T-helper 2 cell treated with Interferon-gamma antibody and Interleukin-4, amounts not matched to agents 5 μg/mL and 100 μg/mL, for 36 hours (primary cell): ENCODE data around the gene CNBP.
"Not testable (repeated sequence)": the region's sequence is repeated elsewhere in the genome, so short reads cannot be mapped to it uniquely, and the experiment has no call there.

ENCODE experiments used
- DNase-seq: peaks from one replicate; pipeline ENCODE4 v3.0.0; 2021; ENCODE audit warnings: low spot score
- H3K27ac Mint-ChIP-seq: one replicate; pipeline ENCODE4 v1.8.0; 2021; ENCODE audit warnings: mild to moderate bottlenecking, mixed read lengths
- H3K27me3 Mint-ChIP-seq: one replicate; pipeline ENCODE4 v1.8.0; 2021; ENCODE audit warnings: low read depth, mixed read lengths
- H3K36me3 Mint-ChIP-seq: one replicate; pipeline ENCODE4 v1.8.0; 2021; ENCODE audit warnings: low read depth, mixed read lengths
- H3K4me1 Mint-ChIP-seq: one replicate; pipeline ENCODE4 v1.8.0; 2021; ENCODE audit warnings: low read depth, mixed read lengths
- H3K4me3 Mint-ChIP-seq: one replicate; pipeline ENCODE4 v1.8.0; 2022; ENCODE audit warnings: mild to moderate bottlenecking, moderate library complexity, mixed read lengths
- H3K9me3 Mint-ChIP-seq: one replicate; pipeline ENCODE4 v1.8.0; 2021; ENCODE audit warnings: mixed read lengths

CNBP gene

DNA sequence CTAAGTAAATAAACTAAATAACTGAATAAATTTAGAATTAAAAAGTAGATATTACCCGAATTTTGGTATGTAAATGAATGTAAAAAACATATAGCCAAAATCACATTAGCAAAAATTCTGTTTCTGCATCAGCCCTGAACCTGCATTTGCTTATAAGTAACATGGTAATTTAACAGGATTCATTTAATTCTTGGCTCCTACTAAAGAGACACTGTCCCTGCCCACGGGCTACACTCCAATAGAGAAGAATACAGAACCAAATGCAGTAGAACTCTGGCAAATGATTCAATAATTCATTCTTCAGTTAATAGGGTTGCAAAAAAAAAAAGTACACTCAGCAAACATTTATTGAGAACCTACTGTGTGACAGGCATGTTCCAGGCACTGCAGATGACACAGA is 20.8 kb upstream of the CNBP start:
- no peak overlapping the region for H3K27ac Mint-ChIP-seq
- no peak for DNase-seq

DNA sequence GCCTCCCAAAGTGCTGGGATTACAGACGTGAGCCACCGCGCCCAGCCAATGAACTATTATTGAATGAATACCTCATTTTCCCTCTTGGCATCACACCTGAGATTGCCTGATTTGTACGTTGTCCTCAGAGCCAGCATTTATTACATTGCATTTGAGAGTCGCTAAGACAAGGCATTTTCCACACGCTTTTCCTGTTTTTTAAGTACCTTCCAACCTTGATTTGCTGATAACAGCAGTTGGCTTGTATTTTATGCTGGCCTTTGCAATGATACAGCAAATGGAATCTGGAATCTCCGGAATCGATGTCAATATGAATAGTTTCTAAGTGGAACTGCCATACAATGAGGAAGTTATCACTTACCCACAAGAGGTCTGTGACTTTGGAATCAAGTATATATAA is 15.7 kb upstream of the CNBP start:
- DNase-seq: no peak
- no peak overlapping the region for H3K27ac Mint-ChIP-seq
- H3K36me3 Mint-ChIP-seq: no peaks in the 10 kb centered on the region
- H3K4me3 Mint-ChIP-seq: no peak overlapping the region
- no peaks in the 10 kb centered on the region for H3K9me3 Mint-ChIP-seq
- peaks cover 12% of the 10 kb centered on the region for H3K4me1 Mint-ChIP-seq
- H3K27me3 Mint-ChIP-seq: no peaks in the 10 kb centered on the region

More for the DNA sequence above, 20.8 kb upstream of the CNBP start:
- H3K4me1 Mint-ChIP-seq: peaks cover 2% of the 10 kb centered on the region
- no peak overlapping the region for H3K4me3 Mint-ChIP-seq
- H3K27me3 Mint-ChIP-seq: no peaks in the 10 kb centered on the region
- H3K36me3 Mint-ChIP-seq: no peaks in the 10 kb centered on the region
- no peaks in the 10 kb centered on the region for H3K9me3 Mint-ChIP-seq

DNA sequence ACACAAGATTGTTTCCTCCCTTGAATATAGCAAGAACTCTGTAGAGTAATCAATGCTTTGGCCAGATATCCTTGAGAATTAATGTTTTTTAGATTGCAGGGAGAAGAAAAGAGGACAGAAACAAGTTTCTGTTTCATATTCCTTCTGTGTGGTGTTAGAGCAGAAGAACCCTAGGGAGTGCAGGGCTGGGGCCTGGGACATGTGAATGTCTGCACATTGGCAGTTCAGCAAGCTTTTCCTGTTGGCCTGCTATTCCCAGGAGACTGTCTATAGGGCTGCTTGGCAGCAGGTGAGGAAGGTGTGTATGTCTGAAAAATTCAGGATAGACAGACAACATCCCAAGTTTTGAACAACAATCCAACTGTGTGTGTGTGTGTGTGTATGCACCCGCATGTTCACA is 13.6 kb upstream of the CNBP start:
- Mint-ChIP-seq H3K27me3 (no peaks in the 10 kb centered on the region), H3K4me1 (peaks cover 12% of the 10 kb centered on the region), H3K9me3 (no peaks in the 10 kb centered on the region), H3K36me3 (no peaks in the 10 kb centered on the region), H3K27ac (no peak overlapping the region), H3K4me3 (no peak overlapping the region)
- DNase-seq: no peak

DNA sequence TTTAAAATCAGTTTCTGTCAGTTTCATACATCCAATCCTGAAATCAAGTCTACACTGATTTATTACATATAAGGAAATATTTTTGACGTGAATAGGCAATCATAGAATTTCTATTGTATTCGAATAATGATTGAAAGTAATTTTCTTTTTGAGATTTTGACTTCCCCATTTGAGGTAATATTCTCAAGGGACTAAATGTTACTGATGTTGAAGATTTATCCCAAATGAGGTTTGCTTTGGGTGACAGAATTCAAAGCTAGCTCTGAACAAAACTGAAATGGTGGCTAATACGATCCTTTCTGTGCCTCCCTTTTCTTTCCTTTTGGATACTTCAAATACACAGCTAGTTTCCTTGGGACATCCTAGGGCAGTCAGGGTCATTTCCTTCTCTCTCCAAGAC is 12.9 kb upstream of the CNBP start:
- Mint-ChIP-seq H3K36me3 (no peaks in the 10 kb centered on the region), H3K4me1 (peaks cover 12% of the 10 kb centered on the region), H3K9me3 (no peaks in the 10 kb centered on the region), H3K27ac (no peak overlapping the region), H3K4me3 (no peak overlapping the region), H3K27me3 (no peaks in the 10 kb centered on the region)
- no peak for DNase-seq

DNA sequence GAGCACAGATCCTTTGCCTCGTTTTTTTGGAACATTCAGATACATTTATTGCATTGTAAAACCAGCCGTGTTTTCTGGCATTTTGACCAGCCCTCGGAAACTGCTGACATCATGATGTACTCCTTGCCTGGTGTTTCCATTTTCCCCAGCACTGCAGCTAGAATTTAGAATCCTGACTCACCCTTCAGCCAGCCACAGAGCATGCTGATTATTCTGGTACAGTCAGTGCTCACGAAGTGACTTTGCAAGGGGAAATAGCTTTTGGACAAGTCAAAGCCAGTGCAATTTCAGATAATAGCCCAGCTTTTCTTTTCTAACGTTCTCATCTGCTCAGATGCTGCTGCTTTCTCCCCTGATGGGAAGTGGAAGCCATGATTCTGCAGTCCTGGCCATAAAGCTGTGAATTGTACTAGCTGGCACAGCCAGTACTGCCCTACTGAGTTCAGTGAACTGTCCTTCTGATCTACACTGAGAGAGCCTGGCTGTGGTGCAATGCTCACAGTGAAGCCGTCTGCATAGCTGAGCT is 12.1 kb upstream of the CNBP start:
- no peaks in the 10 kb centered on the region for H3K27me3 Mint-ChIP-seq
- DNase-seq: peak; percentile 18
- H3K36me3 Mint-ChIP-seq: no peaks in the 10 kb centered on the region
- H3K9me3 Mint-ChIP-seq: no peaks in the 10 kb centered on the region
- H3K4me1 Mint-ChIP-seq: peaks cover 12% of the 10 kb centered on the region
- peak overlapping the region; percentile 58 for H3K27ac Mint-ChIP-seq
- H3K4me3 Mint-ChIP-seq: no peak overlapping the region

GRCh38 chr3:129189793-129190192 is 6.1 kb upstream of the CNBP start:
- H3K36me3 Mint-ChIP-seq, H3K27me3 Mint-ChIP-seq, H3K4me3 Mint-ChIP-seq, H3K27ac Mint-ChIP-seq, H3K4me1 Mint-ChIP-seq, DNase-seq, H3K9me3 Mint-ChIP-seq: not testable (repeated sequence)

DNA sequence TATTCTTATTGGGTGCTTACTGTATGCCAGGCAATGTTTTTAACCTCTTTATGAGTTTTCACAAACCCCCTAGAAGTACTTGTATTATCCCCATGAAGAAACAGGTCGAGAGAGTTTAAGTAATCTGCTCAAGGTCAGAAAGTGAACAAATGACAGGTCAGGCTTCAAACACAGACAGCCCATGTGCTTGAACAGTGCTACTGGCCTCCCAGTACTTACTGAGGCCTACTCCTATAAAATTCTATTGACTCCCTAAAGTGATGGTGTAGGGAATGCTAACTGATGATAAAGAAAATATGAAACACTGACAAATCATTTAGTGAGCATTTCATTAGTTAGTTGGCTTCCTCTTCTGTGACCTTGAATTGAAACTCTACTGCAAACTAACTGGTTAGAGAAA is 4.2 kb upstream of the CNBP start:
- Mint-ChIP-seq H3K4me1 (peaks cover 7% of the 10 kb centered on the region), H3K27me3 (no peaks in the 10 kb centered on the region), H3K36me3 (peaks cover 8% of the 10 kb centered on the region), H3K27ac (no peak overlapping the region), H3K4me3 (no peak overlapping the region), H3K9me3 (no peaks in the 10 kb centered on the region)
- DNase-seq: no peak

- Mint-ChIP-seq H3K27ac (no peak overlapping the region), H3K36me3 (peaks cover 26% of the 10 kb centered on the region), H3K27me3 (no peaks in the 10 kb centered on the region), H3K4me1 (peaks cover 14% of the 10 kb centered on the region), H3K9me3 (no peaks in the 10 kb centered on the region), H3K4me3 (peak overlapping the region; percentile 52)
- no peak for DNase-seq
These were observed 2.1 kb upstream of the CNBP start for GRCh38 chr3:129185783-129186182.

DNA sequence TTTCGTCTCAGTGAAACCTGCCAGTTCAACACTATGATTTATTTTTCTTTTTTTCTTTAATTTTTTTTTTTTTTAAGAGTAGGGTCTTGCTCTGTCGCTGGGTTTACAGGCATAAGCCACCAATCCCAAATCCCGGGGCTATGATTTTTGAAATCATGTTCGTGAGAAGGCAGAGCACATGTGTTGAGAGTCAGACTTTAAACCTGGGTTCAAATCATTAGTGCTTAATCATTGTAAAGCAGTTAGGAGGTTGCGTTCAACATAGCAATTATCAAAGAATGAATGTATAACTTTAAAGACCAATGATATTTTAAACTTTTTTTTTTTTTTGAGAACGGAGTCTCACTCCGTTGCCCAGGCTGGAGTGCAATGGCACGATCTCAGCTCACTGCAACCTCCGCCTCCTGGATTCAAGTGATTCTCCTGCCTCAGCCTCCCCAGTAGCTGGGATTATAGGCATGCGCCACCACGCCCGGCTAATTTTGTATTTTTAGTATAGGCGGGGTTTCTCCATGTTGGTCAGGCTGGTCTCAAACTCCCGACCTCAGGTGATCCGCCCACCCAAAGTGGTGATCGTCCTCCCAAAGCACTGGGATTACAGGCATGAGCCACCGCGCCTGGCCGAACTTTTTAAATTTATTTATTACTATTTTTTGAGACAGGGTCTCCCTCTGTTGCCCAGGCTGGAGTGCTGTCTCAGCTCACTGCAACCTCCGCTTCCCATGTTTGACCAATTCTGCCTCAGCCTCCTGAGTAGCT is 1.3 kb upstream of the CNBP start:
- H3K9me3 Mint-ChIP-seq, H3K27me3 Mint-ChIP-seq, DNase-seq: not testable (repeated sequence)
- peak overlapping the region; percentile 96 for H3K27ac Mint-ChIP-seq
- H3K4me1 Mint-ChIP-seq: peaks cover 21% of the 10 kb centered on the region
- H3K4me3 Mint-ChIP-seq: peak overlapping the region; percentile 93
- H3K36me3 Mint-ChIP-seq: peaks cover 33% of the 10 kb centered on the region

DNA sequence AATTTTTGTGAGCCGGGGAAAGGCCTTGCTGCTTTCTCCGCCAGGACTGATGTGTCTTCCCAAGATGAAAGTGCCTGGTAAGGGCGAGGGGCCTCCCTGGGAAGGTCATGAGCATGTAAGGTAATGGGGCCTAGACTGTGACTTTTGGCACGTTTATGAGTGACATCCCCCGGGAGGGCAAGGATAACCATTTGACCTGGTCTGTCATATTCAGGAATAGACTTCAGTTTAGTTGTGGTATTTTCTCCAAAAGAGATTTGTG is 631 bp upstream of the CNBP start:
- Mint-ChIP-seq H3K4me1 (peaks cover 27% of the 10 kb centered on the region), H3K4me3 (peak overlapping the region; percentile 93), H3K9me3 (no peaks in the 10 kb centered on the region), H3K27ac (peak overlapping the region; percentile 96), H3K27me3 (no peaks in the 10 kb centered on the region), H3K36me3 (peaks cover 36% of the 10 kb centered on the region)
- no peak for DNase-seq

GRCh38 chr3:129182390-129183185 is 1.1 kb downstream of the CNBP start:
- peaks cover 37% of the 10 kb centered on the region for H3K4me1 Mint-ChIP-seq

GRCh38 chr3:129181819-129182218 is 1.9 kb downstream of the CNBP start:
- no peak for DNase-seq
- Mint-ChIP-seq H3K27me3 (no peaks in the 10 kb centered on the region), H3K36me3 (peaks cover 46% of the 10 kb centered on the region), H3K4me1 (peaks cover 44% of the 10 kb centered on the region), H3K9me3 (no peaks in the 10 kb centered on the region), H3K27ac (peak overlapping the region; percentile 96), H3K4me3 (peak overlapping the region; percentile 93)

More at GRCh38 chr3:129182390-129183185, 1.1 kb downstream of the CNBP start:
- Mint-ChIP-seq H3K4me3 (peak overlapping the region; percentile 93), H3K36me3 (peaks cover 41% of the 10 kb centered on the region), H3K9me3 (no peaks in the 10 kb centered on the region), H3K27ac (peak overlapping the region; percentile 96), H3K27me3 (no peaks in the 10 kb centered on the region)
- DNase-seq: no peak

DNA sequence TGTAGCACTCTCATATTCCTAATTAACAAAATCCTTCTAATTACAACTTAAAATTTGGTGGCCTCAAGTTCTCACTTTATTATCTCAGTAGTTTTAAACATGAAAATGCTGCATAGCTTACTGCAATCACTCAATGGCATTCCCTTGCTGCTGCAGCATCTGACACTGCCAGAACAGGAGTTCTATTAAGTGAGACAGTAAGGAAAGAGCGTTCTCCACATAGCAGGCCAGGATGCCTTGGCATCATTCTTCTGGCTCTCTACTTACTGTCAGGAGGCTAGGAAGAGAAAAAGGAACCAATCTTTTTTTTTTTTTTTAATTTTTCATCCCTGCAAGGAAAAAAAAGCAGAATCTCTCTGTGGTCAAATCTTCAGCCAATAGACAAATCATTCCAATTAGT is 3.2 kb downstream of the CNBP start:
- DNase-seq: no peak
- Mint-ChIP-seq H3K36me3 (peaks cover 58% of the 10 kb centered on the region), H3K4me1 (peaks cover 50% of the 10 kb centered on the region)

DNA sequence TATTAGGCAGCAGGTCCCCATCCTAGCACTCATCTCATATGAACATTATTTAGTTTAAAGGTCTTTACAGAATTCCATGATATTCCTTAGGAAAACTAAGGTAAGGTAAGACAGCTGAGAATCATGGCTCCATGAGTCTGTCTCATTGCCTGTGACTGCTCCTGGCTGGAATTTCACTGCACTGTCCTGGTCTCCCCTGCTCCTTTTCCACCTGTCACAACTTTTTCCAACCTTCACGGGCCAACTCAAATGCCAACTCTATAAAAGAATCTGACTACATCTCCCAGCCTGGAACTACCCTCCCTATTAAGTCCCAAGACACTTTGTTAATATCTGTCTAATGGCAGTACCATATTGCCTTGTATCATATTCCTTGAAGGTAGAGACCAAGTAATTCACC is 7.6 kb downstream of the CNBP start:
- H3K36me3 Mint-ChIP-seq: peaks cover 50% of the 10 kb centered on the region
- peak overlapping the region; percentile 14 for H3K4me3 Mint-ChIP-seq
- no peaks in the 10 kb centered on the region for H3K27me3 Mint-ChIP-seq
- peaks cover 52% of the 10 kb centered on the region for H3K4me1 Mint-ChIP-seq
- H3K9me3 Mint-ChIP-seq: no peaks in the 10 kb centered on the region
- no peak for DNase-seq
- no peak overlapping the region for H3K27ac Mint-ChIP-seq

More for the DNA sequence above, 3.2 kb downstream of the CNBP start:
- H3K27me3 Mint-ChIP-seq: no peaks in the 10 kb centered on the region
- H3K9me3 Mint-ChIP-seq: no peaks in the 10 kb centered on the region
- H3K27ac Mint-ChIP-seq: peak overlapping the region; percentile 63
- H3K4me3 Mint-ChIP-seq: peak overlapping the region; percentile 93
